Hepatocyte (in vitro differentiated cells): ENCODE measurements around the gene DCTN1. TPM values are rescaled to one million over a fixed set of nuclear protein-coding genes. Genes with fewer than 3 reads are reported as not detected.

ENCODE experiments used
- DNase-seq: peaks from one replicate; pipeline ENCODE4 v3.0.0-alpha.2; 2016; ENCODE audit warnings: low spot score
- H2AFZ ChIP-seq: fragments of 200-600 bp; sonication (generic); 2 replicates; pipeline ENCODE4 v1.6.0; 2016; ENCODE audit warnings: antibody characterized with exemption, mild to moderate bottlenecking
- H3K27ac ChIP-seq: fragments of 200-600 bp; sonication (generic); 2 replicates; pipeline ENCODE4 v1.5.1; 2016; ENCODE audit warnings: mild to moderate bottlenecking
- H3K27me3 ChIP-seq: fragments of 200-600 bp; sonication (generic); 2 replicates; pipeline ENCODE4 v1.6.1; 2016
- H3K36me3 ChIP-seq: fragments of 200-600 bp; sonication (generic); replicated peaks from 2 replicates; pipeline ENCODE4 v1.5.1; 2016; ENCODE audit warnings: low read depth; ENCODE audit not compliant: insufficient read depth
- H3K4me1 ChIP-seq: fragments of 200-600 bp; sonication (generic); 2 replicates; pipeline ENCODE4 v1.5.1; 2016; ENCODE audit warnings: mild to moderate bottlenecking, moderate library complexity; ENCODE audit not compliant: insufficient read depth
- H3K4me2 ChIP-seq: fragments of 200-600 bp; sonication (generic); 2 replicates; pipeline ENCODE4 v1.6.0; 2016
- H3K4me3 ChIP-seq: fragments of 200-600 bp; sonication (generic); 2 replicates; pipeline ENCODE4 v1.5.1; 2016; ENCODE audit warnings: mild to moderate bottlenecking
- H3K79me2 ChIP-seq: fragments of 200-600 bp; sonication (generic); 2 replicates; pipeline ENCODE4 v1.6.0; 2017; ENCODE audit warnings: mild to moderate bottlenecking
- H3K9me2 ChIP-seq: fragments of 200-600 bp; sonication (generic); replicated peaks from 2 replicates; pipeline ENCODE4 v1.6.0; 2017; ENCODE audit warnings: mild to moderate bottlenecking; ENCODE audit not compliant: insufficient read depth
- H3K9me3 ChIP-seq: fragments of 200-600 bp; sonication (generic); 2 replicates; pipeline ENCODE4 v1.5.1; 2016; ENCODE audit warnings: low read depth, mild to moderate bottlenecking
- H4K20me1 ChIP-seq: fragments of 200-600 bp; sonication (generic); 2 replicates; pipeline ENCODE4 v1.6.0; 2016; ENCODE audit warnings: mild to moderate bottlenecking; ENCODE audit not compliant: insufficient read depth, poor library complexity, severe bottlenecking
- EZH2 ChIP-seq: fragments of 200-600 bp; sonication (generic); IDR thresholded peaks from 2 replicates; pipeline ENCODE4 v1.6.1; 2016; ENCODE audit warnings: antibody characterized with exemption, mild to moderate bottlenecking, borderline replicate concordance
- EZH2phosphoT487 ChIP-seq: fragments of 200-600 bp; sonication (generic); IDR thresholded peaks from one replicate; pipeline ENCODE4 v1.6.1; 2018; ENCODE audit warnings: antibody characterized with exemption, mild to moderate bottlenecking, low read depth, moderate library complexity; ENCODE audit not compliant: unreplicated experiment, severe bottlenecking
- WGBS: methylation state at CpG from one replicate; pipeline ENCODE4 v1.1.6; 2016; ENCODE audit warnings: low lambda C conversion rate; ENCODE audit errors: missing lambda C conversion rate; 5-methylcytosine and 5-hydroxymethylcytosine counted together
- polyA plus RNA-seq: library from polyadenylated mRNA; unstranded; fragments of >200 nt; fragmentation: Nextera tagmentation; extraction: Ambion mirVana; gene quantifications from 2 replicates; pipeline ENCODE4 v1.2.1, GENCODE V29; 2016
- total RNA-seq: library from RNA; depleted of rRNA; stranded (reverse); fragments of >200 nt; gene quantifications from 2 replicates; pipeline ENCODE4 v1.2.3, GENCODE V29; 2014
- TF ChIP-seq, protein P1 (sequence below): fragments of 200-600 bp; sonication (generic); IDR thresholded peaks from 2 replicates; pipeline ENCODE4 v1.5.1; 2016; ENCODE audit warnings: antibody characterized with exemption, mild to moderate bottlenecking; ENCODE audit not compliant: poor library complexity

The DCTN1 gene
- total and polyA plus RNA-seq, 2 experiments from 2014 or later = 72.3 to 95.0 TPM

GRCh38 chr2:74414881-74415761, 35.0 kb upstream of the DCTN1 start:
- no peaks in the 10 kb centered on the region for H4K20me1 ChIP-seq
- TF ChIP-seq EZH2phosphoT487 (no peak), EZH2 (no peak)
- TF ChIP-seq, protein P1, sequence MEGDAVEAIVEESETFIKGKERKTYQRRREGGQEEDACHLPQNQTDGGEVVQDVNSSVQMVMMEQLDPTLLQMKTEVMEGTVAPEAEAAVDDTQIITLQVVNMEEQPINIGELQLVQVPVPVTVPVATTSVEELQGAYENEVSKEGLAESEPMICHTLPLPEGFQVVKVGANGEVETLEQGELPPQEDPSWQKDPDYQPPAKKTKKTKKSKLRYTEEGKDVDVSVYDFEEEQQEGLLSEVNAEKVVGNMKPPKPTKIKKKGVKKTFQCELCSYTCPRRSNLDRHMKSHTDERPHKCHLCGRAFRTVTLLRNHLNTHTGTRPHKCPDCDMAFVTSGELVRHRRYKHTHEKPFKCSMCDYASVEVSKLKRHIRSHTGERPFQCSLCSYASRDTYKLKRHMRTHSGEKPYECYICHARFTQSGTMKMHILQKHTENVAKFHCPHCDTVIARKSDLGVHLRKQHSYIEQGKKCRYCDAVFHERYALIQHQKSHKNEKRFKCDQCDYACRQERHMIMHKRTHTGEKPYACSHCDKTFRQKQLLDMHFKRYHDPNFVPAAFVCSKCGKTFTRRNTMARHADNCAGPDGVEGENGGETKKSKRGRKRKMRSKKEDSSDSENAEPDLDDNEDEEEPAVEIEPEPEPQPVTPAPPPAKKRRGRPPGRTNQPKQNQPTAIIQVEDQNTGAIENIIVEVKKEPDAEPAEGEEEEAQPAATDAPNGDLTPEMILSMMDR = no peak
- H3K9me2 ChIP-seq = no peaks in the 10 kb centered on the region
- no peak overlapping the region for H3K27ac ChIP-seq
- DNase-seq = no peak
- no peak overlapping the region for H3K4me3 ChIP-seq
- H3K79me2 ChIP-seq = no peaks in the 10 kb centered on the region
- no peak overlapping the region for H2AFZ ChIP-seq
- 95% methylated on average over 62 of the region's 66 CpGs for WGBS
- H3K9me3 ChIP-seq = no peaks in the 10 kb centered on the region
- H3K4me2 ChIP-seq = no peak overlapping the region
- no peaks in the 10 kb centered on the region for H3K36me3 ChIP-seq
- H3K4me1 ChIP-seq = no peaks in the 10 kb centered on the region
- H3K27me3 ChIP-seq = no peaks in the 10 kb centered on the region

GRCh38 chr2:74414441-74414840, 34.3 kb upstream of the DCTN1 start:
- H3K27ac ChIP-seq = no peak overlapping the region
- H2AFZ ChIP-seq = no peak overlapping the region
- no peaks in the 10 kb centered on the region for H3K9me3 ChIP-seq
- H3K4me1 ChIP-seq = no peaks in the 10 kb centered on the region
- H3K36me3 ChIP-seq = no peaks in the 10 kb centered on the region
- H3K9me2 ChIP-seq = no peaks in the 10 kb centered on the region
- no peak overlapping the region for H3K4me3 ChIP-seq
- H3K4me2 ChIP-seq = no peak overlapping the region
- H4K20me1 ChIP-seq = no peaks in the 10 kb centered on the region
- H3K27me3 ChIP-seq = no peaks in the 10 kb centered on the region
- TF ChIP-seq EZH2 (no peak), EZH2phosphoT487 (no peak)
- TF ChIP-seq, protein P1 = no peak
- DNase-seq = no peak
- no peaks in the 10 kb centered on the region for H3K79me2 ChIP-seq
- WGBS = 97% methylated on average over 19 of the region's 19 CpGs

- no peaks in the 10 kb centered on the region for H3K9me2 ChIP-seq
- H3K27me3 ChIP-seq = no peaks in the 10 kb centered on the region
- TF ChIP-seq EZH2phosphoT487 (no peak), EZH2 (no peak)
- TF ChIP-seq, protein P1 = no peak
- no peak overlapping the region for H2AFZ ChIP-seq
- H3K27ac ChIP-seq = no peak overlapping the region
- H3K4me1 ChIP-seq = no peaks in the 10 kb centered on the region
- no peak overlapping the region for H3K4me3 ChIP-seq
- H3K9me3 ChIP-seq = no peaks in the 10 kb centered on the region
- 53% methylated on average over 8 of the region's 8 CpGs for WGBS
- H3K4me2 ChIP-seq = no peak overlapping the region
- no peaks in the 10 kb centered on the region for H3K79me2 ChIP-seq
- H3K36me3 ChIP-seq = no peaks in the 10 kb centered on the region
- no peaks in the 10 kb centered on the region for H4K20me1 ChIP-seq
- DNase-seq = peak; percentile 53
These were observed 33.0 kb upstream of the DCTN1 start for GRCh38 chr2:74413001-74413698.
